Osteoblast (primary cell): ENCODE results near the gene MACROH2A1. TPM values are rescaled to one million over a fixed set of nuclear protein-coding genes. Genes with fewer than 3 reads are reported as not detected.
A peak's percentile ranks its signal among the peaks of the same experiment; 100 is the strongest.

Source experiments
- DNase-seq: peaks from one replicate; pipeline ENCODE4 v3.0.0; 2011; ENCODE audit warnings: low spot score, mixed read lengths; ENCODE audit not compliant: insufficient read length; ENCODE audit errors: missing footprints
- H2AFZ ChIP-seq: 2 replicates; pipeline ENCODE4 v1.6.0; 2011; ENCODE audit warnings: mild to moderate bottlenecking, low read length
- H3K27ac ChIP-seq: 2 replicates; pipeline ENCODE4 v1.5.1; 2011; ENCODE audit warnings: mild to moderate bottlenecking, low read depth, low read length, moderate library complexity
- H3K27me3 ChIP-seq: 2 replicates; pipeline ENCODE4 v1.6.0; 2012; ENCODE audit warnings: mild to moderate bottlenecking, control low read depth, inconsistent platforms, low read length, moderate library complexity; ENCODE audit not compliant: insufficient read depth
- H3K36me3 ChIP-seq: 2 replicates; pipeline ENCODE4 v1.5.1; 2011; ENCODE audit warnings: mild to moderate bottlenecking, low read length, control low read depth, moderate library complexity; ENCODE audit not compliant: insufficient read depth
- H3K4me1 ChIP-seq: 2 replicates; pipeline ENCODE4 v1.5.1; 2011; ENCODE audit warnings: mild to moderate bottlenecking, low read length, control low read depth, moderate library complexity; ENCODE audit not compliant: insufficient read depth
- H3K4me2 ChIP-seq: 2 replicates; pipeline ENCODE4 v1.6.0; 2011; ENCODE audit warnings: mild to moderate bottlenecking, low read length; ENCODE audit not compliant: insufficient read depth
- H3K4me3 ChIP-seq: fragments of 200-600 bp; sonication (generic); 3 replicates; pipeline ENCODE4 v1.5.1; 2012; ENCODE audit warnings: mild to moderate bottlenecking, low read length, inconsistent platforms; ENCODE audit not compliant: insufficient read depth
- H3K79me2 ChIP-seq: 2 replicates; pipeline ENCODE4 v1.6.0; 2012; ENCODE audit warnings: mild to moderate bottlenecking, low read length, control low read depth, inconsistent platforms; ENCODE audit not compliant: insufficient read depth
- H3K9me3 ChIP-seq: 2 replicates; pipeline ENCODE4 v1.5.1; 2011; ENCODE audit warnings: low read depth, low read length, control low read depth
- H4K20me1 ChIP-seq: 2 replicates; pipeline ENCODE4 v1.6.0; 2012; ENCODE audit warnings: mild to moderate bottlenecking, low read length, control low read depth; ENCODE audit not compliant: insufficient read depth
- CTCF ChIP-seq: IDR thresholded peaks from 2 replicates; pipeline ENCODE4 v1.5.1; 2011; ENCODE audit warnings: mild to moderate bottlenecking, low read depth, low read length, moderate library complexity; ENCODE audit errors: extremely low read depth
- total RNA-seq: library from RNA; depleted of rRNA; stranded (reverse); fragments of >200 nt; gene quantifications from 2 replicates; pipeline ENCODE4 v1.2.3, GENCODE V29; 2012

The MACROH2A1 gene
- total RNA-seq, 1 donor = 162 TPM

- no peak for TF ChIP-seq CTCF
Measured at GRCh38 chr5:135441350-135441831, 42.4 kb upstream of the MACROH2A1 start.

GRCh38 chr5:135440916-135441315 lies 41.9 kb upstream of the MACROH2A1 start:
- no peak overlapping the region for H3K27ac ChIP-seq
- peaks cover 15% of the 10 kb centered on the region for H3K4me1 ChIP-seq
- H3K4me3 ChIP-seq = no peak overlapping the region
- H3K36me3 ChIP-seq = no peaks in the 10 kb centered on the region
- H4K20me1 ChIP-seq = no peaks in the 10 kb centered on the region
- no peak overlapping the region for H2AFZ ChIP-seq
- no peaks in the 10 kb centered on the region for H3K9me3 ChIP-seq
- TF ChIP-seq CTCF = no peak
- H3K27me3 ChIP-seq = no peaks in the 10 kb centered on the region
- no peak overlapping the region for H3K4me2 ChIP-seq
- H3K79me2 ChIP-seq = no peaks in the 10 kb centered on the region
- DNase-seq = no peak

More at GRCh38 chr5:135441350-135441831, 42.4 kb upstream of the MACROH2A1 start:
- Histone ChIP-seq H3K4me3 (no peak overlapping the region), H3K27ac (no peak overlapping the region), H3K9me3 (no peaks in the 10 kb centered on the region), H3K36me3 (no peaks in the 10 kb centered on the region), H3K79me2 (no peaks in the 10 kb centered on the region), H3K4me2 (no peak overlapping the region), H3K4me1 (peaks cover 15% of the 10 kb centered on the region), H3K27me3 (no peaks in the 10 kb centered on the region), H2AFZ (peak overlapping the region; percentile 29), H4K20me1 (no peaks in the 10 kb centered on the region)
- DNase-seq = no peak

GRCh38 chr5:135439231-135440205 lies 40.5 kb upstream of the MACROH2A1 start:
- H4K20me1 ChIP-seq = no peaks in the 10 kb centered on the region

More at GRCh38 chr5:135439231-135440205, 40.5 kb upstream of the MACROH2A1 start:
- TF ChIP-seq CTCF = no peak
- H3K4me1 ChIP-seq = peaks cover 23% of the 10 kb centered on the region
- H3K4me3 ChIP-seq = no peak overlapping the region
- no peak overlapping the region for H3K27ac ChIP-seq
- H3K27me3 ChIP-seq = no peaks in the 10 kb centered on the region
- no peaks in the 10 kb centered on the region for H3K9me3 ChIP-seq
- H2AFZ ChIP-seq = no peak overlapping the region
- H3K36me3 ChIP-seq = no peaks in the 10 kb centered on the region
- no peak overlapping the region for H3K4me2 ChIP-seq
- DNase-seq = peak; percentile 17
- H3K79me2 ChIP-seq = no peaks in the 10 kb centered on the region
